ENCODE measurements around the gene CNEP1R1.

The CNEP1R1 gene

DNA sequence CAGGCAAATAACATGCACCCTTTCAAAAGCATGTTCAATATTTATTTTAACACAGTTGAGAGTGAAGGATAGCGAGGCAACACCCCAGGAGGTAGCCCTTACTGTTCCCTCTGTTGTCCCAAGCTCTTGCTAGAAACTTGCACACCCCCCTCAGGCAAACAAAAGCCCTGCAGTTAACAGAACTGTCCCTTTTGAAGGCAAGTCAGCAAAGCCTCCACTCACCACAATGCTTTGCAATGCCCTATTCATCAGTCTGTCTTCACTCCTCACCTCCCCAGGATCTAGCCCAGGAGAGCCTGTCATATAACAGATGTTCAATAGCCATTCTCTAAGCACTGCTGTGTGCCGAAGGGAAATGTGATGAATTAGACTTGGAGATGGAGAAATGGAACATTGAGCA lies 3.5 kb upstream of the CNEP1R1 start:
- no peak for DNase-seq

DNA sequence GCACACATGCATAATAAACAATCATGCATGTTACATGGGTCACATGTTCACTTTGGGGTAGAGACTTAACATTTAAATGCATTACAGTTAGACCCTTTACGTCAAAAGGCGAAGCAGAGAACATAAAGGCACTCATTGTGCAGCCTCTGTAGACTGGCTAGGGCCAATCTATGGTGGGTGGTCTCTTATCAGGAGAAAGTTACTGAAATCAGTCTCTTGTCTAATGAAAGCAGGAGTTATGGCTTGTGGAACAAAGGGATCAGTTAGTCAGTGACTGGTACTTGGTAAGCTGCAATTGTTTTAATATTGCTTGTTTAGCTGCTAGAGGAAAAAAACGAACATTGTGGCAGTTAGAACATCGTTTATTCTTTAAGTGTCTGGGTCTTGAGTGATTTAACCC lies 1.4 kb upstream of the CNEP1R1 start:
- no peak for DNase-seq

DNA sequence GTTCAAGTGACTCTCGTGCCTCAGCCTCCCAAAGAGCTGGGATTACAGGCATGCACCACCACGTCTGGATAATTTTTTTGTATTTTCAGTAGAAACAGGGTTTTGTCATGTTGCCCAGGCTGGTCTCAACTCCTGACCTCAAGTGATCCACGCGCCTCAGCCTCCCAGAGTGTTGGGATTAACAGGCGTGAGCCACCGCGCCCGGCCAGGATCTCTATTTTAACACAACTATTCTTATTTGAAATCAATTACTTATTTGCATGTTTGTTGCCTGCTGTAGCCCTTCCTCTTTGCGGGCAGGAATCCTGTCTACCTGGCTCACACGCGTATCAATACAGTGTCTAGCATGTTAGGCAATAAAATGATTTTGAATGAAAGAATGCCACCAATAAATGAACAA lies 818 bp upstream of the CNEP1R1 start:
- no peak for DNase-seq

DNA sequence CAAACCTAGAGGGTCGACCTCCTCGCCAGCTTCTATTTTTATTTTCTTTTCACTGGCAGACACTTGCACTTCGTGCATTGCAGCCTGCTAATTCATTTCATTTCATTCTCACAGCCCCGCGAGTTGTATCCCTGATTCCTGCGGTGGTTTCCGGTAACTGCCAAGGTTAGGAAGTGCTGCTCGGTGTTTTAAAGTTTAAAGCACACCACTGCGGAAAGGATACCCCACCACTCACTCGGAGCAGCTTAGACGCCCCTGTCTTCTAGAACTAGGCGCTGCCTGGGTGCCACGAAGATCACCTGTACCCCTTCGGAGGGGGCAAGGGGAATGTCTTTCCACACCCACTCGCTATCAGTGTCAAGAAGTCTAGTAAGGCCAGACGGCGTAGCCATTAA lies 509 bp downstream of the CNEP1R1 start:
- DNase-seq: peak in 1 of 2 donors; percentile 17

DNA sequence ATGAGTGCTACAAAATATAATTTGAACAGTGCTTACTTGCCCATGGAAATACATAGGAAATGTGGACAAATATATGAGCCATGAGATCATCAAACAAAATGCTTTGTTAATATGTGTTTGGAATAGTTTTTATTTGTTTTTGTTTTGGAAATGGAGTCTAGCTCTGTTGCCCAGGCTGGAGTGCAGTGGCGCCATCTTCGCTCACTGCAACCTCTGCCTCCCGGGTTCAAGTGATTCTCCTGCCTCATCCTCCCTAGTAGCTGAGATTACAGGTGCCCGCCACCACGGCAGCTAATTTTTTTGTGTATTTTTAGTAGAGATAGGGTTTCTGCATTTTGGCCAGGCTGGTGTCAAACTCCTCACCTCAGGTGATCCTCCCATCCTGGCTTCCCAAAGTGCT lies 2.8 kb downstream of the CNEP1R1 start:
- DNase-seq: no peak

DNA sequence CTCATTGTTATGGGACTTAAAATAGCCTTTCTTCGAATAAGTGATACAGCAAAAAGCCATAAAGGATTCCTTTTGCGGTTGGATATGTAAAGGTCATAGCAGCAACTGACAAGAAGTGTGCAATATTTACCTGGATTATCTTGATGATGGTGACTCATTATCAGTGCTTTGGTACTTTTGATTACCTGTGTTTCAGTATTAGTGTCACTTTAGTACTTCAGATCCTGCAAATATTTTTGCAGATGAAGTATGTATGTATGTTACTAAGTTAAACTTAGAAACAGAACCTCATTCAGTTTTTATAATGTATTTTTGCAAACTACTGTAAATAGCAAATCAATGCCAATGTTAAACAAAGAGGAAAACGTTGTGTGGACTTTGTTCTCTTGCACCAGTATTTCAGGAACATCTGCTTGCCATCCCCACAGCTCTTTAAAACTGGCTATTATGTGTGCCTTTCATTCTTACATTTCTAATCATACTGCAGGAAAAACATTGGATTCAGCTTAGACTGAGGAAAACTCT lies 10.5 kb downstream of the CNEP1R1 start:
- no peak for DNase-seq

DNA sequence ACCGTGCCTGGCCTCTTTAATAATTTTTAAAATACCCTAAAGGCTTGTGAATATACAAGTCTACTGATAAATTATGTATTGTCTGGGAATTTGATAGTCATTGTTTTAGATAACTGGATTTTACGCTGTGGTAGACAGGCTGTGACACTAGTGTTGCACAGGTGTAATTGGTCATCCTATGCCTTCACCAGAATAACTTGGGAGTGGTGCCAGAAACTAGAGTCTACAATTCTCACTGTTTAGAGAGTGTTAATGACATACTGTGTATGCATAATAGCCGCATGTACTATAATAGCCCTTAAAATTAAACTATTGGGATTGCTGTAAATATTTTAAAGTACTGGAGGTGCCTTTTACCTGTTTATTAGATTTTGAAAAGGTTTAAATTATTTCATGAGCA lies 11.4 kb downstream of the CNEP1R1 start:
- DNase-seq: no peak

DNA sequence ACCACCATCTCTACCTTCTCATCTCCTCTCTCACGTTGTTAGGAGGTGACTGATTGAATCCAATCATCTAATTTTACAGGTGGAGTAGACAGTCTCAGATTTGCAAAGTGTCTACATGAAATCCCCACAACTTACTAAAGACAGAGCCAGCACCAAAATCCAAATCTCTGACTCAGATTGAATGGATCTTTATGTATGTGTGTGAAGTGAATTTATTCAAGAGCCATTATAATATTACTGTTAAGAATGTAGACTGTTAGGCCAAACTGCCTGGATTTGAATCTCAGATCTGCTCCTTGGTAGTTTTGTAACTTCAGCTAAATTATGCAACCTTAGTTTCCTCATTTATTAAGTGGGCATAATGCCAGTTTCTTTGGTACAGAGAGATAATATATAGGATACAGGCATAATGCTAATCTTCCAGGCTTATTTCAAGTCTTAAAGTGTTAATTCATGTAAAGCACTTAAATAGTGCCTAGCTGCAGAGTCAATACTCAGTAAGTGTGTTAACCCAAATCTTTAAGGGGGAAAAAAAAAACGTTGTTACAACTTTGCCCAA lies 12.7 kb downstream of the CNEP1R1 start:
- no peak for DNase-seq

DNA sequence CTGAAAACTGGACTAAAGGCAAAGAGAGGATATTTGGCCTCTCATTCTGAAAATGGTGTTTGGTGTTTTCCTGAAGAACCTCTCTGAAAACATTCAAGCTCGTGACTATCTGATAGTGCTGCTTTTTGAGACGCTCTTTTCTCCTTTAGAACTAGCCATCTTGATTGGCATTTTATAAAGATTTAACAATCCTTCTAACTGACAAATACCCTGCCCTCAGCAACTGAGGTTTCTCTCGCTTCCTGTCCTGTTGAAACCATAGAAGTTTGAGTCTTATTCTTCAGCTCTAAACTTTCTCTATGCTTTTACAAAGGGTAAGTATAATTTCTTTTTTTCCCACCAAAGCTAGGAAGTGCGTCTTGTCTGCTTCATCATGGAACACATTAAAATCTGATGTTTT lies 13.3 kb downstream of the CNEP1R1 start:
- DNase-seq: no peak

DNA sequence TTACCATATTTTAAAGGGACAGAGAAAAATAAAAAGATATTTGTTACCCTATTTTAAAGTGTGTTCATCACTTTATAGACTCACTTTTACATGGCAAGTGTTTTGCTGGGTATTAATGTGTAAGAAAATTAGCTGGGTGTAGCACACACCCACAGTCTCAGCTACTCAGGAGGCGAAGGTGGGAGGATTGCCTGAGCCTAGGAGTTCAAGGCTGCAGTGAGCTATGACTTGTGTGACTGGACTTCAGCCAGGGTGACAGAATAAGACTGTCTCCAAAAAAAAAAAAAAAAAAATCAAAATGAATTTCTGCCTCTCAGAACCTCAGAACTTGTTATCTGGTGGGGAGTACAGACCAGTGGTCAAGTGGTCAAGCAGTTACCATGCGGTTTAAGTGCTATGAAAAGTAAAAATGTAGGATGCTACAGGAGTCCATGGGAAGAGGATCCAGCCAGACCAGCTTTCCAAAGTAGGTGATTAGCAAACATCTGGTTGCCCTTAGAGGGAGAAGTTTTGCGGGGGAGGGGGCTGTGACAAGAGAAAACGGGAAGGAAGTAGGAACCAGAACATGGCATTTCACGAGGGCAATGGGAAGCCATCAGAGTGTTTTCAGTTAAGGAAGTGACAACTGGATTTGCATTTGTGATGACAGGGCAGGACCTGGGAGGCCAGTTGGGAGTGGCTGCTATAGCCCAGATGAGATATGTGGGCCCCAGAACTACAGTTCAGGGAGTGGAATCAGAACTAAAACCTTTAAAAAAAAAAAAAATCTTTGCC lies 13.9 kb downstream of the CNEP1R1 start:
- DNase-seq: no peak

DNA sequence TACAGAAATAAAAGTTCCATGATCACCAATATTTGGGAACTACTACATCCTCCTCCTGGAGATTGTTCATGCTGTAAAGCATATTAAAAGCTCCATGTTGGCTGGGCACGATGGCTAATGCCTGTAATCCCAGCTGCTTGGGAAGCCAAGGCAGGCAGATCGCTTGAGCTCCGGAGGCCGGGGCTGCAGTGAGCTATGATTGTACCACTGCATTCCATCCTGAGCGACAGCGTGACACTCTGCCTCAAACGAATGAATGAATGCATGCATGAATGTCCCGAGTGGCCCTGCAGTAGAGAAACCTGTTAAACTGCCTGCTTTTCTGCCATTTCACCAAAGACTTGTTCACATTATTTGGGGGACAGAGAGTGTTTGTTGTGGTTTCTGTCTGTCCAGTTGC lies 15.0 kb downstream of the CNEP1R1 start:
- no peak for DNase-seq

DNA sequence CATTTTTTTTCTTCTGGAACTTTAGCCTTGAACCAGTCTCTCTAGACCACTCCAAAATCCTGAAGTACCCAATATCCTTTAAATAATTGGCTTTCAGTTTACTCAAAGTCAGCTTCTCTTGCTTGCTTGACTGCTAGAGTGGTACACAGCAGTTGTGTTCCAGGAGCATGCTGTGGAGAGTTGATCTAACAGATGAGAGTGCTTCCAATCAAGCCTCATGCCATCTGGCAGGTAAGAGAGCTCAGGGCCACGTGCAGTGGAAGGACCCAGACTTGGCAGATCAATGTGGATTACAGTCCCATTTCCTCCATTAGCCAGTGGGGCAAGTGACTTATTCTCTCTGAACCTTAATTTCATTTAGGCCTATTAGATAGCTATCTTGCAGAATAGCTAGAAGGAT lies 15.7 kb downstream of the CNEP1R1 start:
- no peak for DNase-seq

DNA sequence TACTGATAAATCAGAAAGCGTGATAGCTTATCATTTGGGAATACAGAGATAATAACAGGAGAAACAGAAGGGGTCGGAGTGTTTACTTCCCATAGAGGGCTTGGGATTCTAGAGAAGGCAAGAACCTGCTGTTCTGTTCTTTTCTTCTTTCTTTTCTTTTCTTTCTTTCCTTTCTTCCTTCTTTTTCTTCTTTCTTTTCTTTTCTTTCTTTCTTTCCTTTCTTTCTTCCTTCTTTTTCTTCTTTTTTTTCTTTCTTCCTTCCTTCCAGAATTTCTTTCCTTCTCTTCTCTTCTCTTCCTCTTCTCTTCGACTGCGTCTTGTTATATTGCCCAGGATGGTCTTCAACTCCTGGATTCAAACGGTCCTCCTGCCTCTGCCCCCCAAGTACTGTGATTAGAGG lies 18.3 kb downstream of the CNEP1R1 start:
- no peak for DNase-seq

DNA sequence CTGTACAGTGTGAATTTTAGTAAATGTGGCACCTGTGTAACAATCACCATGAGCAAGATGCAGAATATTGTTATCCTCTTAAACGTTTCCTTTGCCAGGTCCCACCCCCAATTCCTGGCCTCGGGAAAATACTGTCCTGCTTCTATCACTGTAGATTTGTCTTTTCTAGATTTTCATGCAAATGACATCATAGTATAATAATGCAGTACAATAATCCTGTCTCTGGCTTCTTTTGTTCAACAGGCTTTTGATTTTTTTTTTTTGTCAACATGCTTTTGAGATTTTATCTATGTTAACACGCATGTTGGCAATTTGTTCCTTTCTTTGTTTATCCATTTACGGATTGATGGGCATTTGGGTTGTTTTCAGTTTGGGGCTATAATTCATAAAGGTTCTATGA lies 20.4 kb downstream of the CNEP1R1 start:
- no peak for DNase-seq

DNA sequence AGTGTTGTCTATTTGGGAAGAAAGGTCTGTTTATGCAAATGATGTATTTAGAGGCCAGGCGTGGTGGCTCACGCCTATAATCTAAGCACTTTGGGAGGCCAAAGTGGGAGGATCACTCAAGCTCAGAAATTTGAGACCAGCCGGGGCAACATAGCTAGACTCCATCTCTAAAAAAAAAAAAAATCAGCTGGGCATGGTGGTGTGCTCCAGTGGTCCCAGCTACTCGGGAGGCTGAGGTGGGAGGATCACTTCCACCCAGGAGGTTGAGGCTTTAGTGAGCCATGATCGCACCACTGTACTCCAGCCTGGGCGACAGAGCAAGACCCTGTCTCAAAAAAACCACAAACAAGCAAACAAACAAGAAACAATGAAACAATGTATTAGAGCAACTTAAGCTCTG lies 21.8 kb downstream of the CNEP1R1 start:
- no peak for DNase-seq

DNA sequence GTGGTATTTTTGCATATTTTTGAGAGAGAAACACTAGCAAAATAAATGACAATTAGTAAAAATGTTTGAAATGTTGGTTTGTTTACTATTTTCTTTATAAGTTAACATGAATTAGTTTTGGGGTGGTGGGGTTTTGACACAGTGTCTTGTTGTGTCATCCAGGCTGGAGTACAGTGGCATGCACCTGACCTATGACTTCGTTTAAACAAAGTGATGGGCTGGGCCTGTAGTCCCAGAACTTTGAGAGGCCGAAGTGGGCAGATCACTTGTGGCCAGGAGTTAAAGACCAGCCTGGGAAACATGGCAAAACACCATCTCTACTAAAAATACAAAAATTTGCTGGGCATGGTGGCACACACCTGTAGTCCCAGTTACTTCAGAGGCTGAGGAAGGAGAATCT lies 22.8 kb downstream of the CNEP1R1 start:
- no peak for DNase-seq

DNA sequence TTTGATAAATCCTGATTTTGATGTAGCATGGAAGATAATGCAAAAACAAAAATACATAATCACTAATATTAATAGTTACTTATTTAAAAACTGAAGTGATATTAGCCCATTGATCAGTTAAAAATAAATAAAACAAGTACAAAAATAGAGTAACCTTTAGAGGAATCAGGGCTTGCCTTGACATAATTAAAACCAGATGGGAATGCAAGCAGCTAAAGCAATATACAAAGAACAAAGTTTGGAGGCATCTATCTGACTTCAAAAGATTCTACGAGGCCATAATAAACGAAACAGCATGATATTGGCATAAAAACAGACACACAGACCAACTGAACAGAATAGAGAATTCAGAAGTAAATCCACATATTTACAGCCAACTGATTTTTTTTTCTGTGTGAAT lies 25.8 kb downstream of the CNEP1R1 start:
- no peak for DNase-seq

DNA sequence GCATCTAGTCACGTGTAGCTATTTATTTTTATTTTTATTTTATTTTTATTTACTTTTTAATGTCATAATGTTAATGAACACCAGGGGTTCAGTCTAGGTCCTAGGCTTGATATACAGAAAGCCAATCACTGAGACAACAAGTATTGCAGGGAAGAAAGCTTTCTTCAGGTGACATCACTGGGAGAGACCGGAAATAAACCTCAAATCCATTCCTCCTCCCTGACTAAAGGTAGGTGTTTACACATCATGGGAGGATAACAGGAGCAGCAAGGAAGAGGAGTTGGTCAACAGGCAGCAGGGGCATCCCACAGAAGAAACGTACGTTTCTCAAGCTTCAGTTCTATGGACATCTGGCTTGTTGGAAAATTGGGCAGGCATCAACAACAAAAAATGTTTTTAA lies 31.2 kb downstream of the CNEP1R1 start:
- DNase-seq: no peak

DNA sequence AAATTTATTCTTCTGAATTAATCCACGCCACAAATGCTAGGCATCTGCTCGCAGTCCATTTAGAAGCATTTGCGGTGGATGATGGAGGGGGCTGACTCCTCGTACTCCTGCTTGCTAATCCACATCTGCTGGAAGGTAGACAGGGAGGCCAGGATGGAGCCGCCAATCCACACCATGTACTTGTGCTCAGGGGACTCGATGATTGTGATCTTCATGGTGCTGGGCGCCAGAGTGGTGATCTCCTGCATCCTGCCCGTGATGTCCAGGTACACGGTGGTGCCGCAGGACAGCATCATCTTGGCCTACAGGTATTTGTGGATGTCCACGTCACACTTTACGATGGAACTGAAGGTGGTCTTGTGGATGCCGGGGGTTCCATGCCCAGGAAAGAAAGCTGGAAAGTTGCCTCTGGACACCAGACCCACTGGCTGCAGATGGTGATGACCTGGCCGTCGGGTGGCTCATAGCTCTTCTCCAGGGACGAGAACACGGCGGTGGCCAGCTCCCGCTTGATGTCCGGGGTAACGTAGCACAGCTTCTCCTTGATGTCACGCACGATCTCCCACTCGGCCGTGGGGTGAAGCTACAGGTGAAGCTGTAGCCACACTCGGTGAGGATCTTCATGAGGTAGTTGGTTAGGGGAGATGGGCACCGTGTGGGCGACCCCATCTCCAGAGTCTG lies 33.2 kb downstream of the CNEP1R1 start:
- DNase-seq: no peak

DNA sequence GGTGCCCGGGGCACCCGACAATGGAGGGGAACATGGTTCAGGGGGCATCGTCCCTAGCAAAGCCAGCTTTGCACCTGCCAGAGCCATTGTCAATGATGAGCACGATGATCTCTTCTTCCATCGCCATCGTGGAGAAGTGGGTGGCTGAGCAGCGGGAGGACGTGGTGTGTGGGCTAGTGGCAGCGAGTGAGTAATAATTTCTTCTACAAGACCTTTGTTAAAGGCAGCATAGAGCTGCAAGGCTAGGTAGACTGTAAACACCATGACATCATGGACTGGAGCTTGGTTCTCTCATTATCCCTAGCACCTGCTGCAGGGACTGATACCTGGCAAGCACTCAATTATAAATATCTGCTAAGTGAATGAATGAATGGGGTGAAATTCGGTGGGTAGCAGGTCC lies 34.1 kb downstream of the CNEP1R1 start:
- no peak for DNase-seq

DNA sequence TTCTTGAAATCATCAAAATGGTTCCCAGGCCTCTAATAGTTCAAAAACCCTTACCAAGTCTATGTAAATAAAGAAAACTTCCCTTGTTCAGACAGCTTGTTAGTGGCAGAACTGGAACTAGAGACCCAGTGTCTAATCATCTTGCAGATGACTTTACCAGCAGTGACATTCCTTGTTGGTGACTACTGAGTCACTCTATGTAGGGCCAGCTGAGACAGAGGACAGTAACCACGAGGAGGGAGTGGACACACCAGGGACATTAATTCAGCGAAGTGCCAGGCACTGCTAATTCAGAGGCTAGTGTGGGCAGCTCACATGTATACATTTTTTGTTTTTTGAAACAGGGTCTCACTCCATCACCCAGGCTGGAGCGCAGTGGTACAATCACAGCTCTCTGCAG lies 34.6 kb downstream of the CNEP1R1 start:
- DNase-seq: no peak

DNA sequence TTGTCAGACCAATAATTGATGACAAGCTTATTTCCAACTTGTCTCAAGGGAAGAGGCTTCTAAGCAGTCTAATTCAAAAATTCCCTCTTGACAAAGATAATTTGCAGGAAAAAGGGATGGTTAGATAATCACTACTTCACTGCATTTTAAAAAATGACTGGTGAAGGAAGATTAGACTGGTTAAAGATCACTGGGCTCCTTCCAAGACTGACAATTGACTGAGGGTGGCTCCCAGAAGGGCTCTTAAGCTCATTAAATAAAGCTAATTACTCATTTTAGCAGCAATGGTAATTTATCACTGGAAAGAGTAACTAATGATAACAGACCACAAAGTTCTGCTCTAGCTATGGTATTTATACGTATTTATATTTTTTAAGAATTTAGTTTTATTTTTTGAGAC lies 36.3 kb downstream of the CNEP1R1 start:
- no peak for DNase-seq

DNA sequence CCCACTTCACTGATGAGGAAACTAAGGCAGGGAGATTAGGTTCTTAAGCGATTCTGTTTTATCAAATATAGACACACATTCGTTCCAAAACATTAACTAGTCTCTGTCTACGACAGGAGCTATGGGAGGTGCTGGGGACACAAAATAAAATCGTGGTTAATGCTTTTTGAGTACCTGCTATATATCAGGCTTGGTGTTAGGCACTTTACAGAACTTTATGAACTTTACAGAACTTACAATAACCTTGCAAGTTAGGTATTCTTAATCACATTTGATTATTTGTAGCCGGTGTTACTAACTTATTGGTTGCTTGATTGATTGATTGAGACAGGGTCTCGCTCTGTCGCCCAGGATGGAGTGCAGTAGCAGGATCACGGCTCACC lies 40.2 kb downstream of the CNEP1R1 start:
- no peak for DNase-seq

All from stimulated activated CD4-positive, alpha-beta T cell treated with anti-CD3 and anti-CD28 coated beads, Interleukin-2, amount 100 ng/mL, for 48 hours (primary cell).